HG02852 (cell line): Measurements from ENCODE around the gene ZSWIM4.

Experiments used
- ATAC-seq: cut with Tn5 transposase; IDR thresholded peaks from one replicate; pipeline ENCODE4 v1.9.1; 2021; ENCODE audit warnings: mild to moderate bottlenecking, moderate library complexity; ENCODE audit not compliant: unreplicated experiment

The ZSWIM4 gene

GRCh38 chr19:13804830-13805683 is 9.8 kb downstream of the ZSWIM4 start:
- ATAC-seq, result no peak

DNA sequence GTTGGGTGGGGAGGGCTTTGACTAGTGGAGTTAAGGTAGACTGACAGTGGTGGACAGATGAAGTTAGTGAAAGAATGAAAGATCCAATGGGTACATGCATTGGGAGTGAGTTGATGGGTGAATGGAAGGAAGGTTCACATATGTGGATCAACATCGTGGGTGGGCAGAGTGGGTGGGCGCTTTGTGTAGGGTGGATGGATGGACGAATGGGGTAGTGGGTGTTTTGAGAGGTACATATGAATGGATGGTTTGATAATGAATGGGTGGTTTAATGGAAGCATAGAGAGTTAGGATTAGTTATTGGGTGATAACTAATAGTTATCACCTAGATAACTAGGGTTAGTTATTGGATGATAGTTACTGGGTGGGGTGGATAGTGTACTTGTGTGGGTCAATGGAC is 11.5 kb downstream of the ZSWIM4 start:
- no peak for ATAC-seq

- no peak for ATAC-seq
Measured at GRCh38 chr19:13807421-13808021, 12.3 kb downstream of the ZSWIM4 start.

- ATAC-seq, result no peak
Measured at GRCh38 chr19:13808856-13809255, 13.6 kb downstream of the ZSWIM4 start.

DNA sequence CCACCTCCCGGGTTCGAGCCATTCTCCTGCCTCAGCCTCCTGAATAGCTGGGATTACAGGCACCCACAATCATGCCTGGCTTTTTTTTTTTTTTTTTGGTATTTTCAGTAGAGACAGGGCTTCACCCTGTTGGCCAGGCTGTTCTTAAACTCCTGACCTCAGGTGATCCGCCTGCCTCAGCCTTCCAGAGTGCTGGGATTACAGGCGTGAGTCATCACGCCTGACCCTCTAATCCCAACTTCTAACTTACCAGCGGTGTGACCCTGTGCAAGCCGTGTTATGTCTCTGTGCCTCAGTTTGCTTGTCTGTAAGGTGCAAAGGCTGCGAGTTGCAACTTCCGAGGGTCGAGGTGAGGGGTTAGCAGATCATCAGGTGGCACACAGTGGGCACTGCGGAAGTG is 17.3 kb downstream of the ZSWIM4 start:
- ATAC-seq, result no peak

DNA sequence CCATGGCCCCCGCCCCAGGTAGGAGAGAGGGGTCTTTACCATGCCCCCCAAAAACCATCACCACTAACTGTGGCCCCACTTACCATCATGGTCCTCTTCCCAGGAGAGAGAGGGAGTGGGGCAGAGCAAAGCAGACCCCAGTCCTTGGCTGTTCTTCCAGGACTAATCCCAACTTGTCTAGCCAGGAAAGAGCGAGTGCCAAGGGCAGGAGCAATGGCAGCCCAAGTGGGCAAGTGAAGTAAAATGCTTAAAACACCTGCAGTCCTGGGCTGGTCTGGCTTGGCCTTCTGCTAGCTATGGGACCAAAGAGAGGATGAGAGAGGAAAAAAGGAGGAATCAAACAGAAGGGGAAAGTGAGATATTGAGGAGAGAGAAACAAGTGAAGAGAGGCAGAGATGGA is 17.9 kb downstream of the ZSWIM4 start:
- no peak for ATAC-seq

DNA sequence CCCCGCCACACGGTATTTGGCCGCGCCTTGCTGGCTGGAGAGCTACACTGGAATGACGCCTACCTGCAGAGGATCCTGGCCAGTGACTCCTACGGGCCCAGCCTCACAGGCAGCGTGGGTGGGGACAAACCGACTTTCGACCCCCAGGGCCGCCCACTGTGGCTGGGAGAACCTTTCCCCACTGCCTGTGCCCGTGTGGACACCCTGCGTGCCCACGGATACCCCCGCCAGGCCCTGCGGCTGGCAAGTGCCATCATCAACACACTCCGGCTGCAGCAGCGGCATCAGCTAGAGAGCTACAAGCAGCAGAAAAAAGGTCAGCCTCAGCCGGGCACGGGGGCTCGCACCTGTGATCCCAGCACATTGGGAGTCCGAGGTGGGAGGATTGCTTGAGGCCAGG is 19.3 kb downstream of the ZSWIM4 start:
- ATAC-seq, result no peak

GRCh38 chr19:13817018-13817614 is 21.9 kb downstream of the ZSWIM4 start:
- no peak for ATAC-seq

- no peak for ATAC-seq
Measured at GRCh38 chr19:13817615-13818371, 22.6 kb downstream of the ZSWIM4 start.

GRCh38 chr19:13819238-13819637 is 24.0 kb downstream of the ZSWIM4 start:
- no peak for ATAC-seq

DNA sequence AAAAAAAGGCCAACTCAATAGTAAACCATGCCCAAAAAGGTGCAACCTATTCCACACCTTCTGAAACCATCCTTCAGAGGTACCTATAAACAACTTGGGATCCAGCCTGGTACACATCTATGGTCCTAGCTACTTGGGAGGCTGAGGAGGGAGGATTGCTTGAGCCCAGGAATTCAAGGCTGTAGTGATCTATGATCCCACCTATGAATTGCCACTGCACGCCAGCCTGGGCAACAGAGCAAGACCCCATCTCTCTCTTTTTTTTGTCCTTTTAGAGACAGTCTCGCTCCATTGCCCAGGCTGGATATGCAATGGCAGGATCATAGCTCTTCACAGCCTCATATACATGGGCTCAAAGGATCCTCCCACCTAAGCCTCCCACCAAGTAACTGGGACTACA is 26.0 kb downstream of the ZSWIM4 start:
- ATAC-seq, result no peak

DNA sequence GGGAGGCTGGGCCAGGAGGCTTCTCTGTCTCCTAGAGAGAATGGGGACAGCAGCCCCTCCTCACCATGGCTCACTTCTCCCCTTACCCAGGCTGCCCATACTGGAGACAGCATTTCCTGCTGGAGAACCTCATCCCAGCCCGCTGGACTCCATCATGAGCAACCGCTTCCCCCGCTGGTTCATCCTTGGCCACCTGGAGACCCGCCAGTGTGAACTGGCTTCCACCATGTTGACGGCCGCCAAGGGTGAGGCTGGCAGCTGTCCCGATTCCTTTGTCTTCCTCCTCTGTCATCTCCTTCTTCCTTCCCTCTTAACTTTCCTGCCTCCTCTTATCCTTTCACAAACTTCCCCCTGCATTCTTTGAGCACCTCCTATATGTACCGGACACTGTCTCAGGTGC is 28.0 kb downstream of the ZSWIM4 start:
- ATAC-seq, result no peak

- ATAC-seq, result no peak
Measured at GRCh38 chr19:13823901-13824300, 28.7 kb downstream of the ZSWIM4 start.

GRCh38 chr19:13824703-13825102 is 29.5 kb downstream of the ZSWIM4 start:
- ATAC-seq, result no peak

DNA sequence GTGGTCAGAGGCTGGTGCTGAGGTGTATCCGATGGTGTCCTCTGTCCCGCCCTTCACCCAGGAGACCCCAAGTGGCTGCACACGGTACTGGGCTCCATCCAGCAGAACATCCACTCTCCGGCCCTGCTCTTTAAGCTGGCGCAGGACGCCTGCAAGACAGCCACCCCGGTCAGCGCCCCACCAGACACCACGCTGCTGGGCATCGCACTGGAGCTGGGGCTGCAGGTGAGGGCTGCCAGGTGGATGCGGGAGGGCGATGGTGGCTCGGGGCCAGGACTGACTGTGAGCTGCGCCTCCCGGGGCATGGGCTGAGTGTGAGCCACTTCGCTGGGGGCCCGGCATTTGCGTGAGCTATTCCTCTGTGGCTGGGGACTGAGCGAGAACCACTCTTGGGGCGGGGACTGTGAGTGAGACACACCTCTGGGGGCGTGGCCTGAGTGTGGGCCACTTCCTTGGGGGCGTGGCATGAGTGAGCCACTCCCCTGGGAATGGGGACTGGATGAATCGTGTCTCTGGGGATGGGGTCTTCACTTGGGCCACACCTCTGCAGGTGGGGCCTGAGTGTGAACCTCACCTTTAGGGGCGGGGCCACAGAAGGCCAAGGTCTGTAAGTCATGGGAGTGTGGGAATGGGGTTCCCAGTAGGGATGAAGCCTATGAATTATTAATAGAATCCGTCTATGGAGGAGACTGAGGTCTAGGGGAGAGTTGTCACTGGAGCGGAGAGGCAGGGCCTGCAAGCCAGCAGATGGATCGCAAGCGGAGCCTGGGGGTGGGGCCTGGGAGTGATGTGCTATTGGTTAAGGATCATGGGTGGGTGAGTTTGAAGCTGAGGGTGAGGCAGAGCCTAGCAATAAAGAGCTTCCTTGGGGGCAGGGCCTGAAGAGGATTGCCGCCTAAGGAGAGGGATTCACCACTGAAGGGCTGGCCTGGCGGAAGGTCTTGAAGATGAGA is 30.5 kb downstream of the ZSWIM4 start:
- ATAC-seq, result no peak

- ATAC-seq, result no peak
Measured at GRCh38 chr19:13826652-13827235, 31.5 kb downstream of the ZSWIM4 start.

GRCh38 chr19:13827656-13828055 is 32.4 kb downstream of the ZSWIM4 start:
- ATAC-seq, result no peak

- no peak for ATAC-seq
Measured at GRCh38 chr19:13830114-13830740, 35.0 kb downstream of the ZSWIM4 start.

- no peak for ATAC-seq
Measured at GRCh38 chr19:13830741-13831536, 35.7 kb downstream of the ZSWIM4 start.
